H1 (cell line): Measurements from ENCODE around the gene KIR3DL3. TPM values are rescaled to one million over a fixed set of nuclear protein-coding genes. Genes with fewer than 3 reads are reported as not detected.
"Not testable (repeated sequence)": the region's sequence is repeated elsewhere in the genome, so short reads cannot be mapped to it uniquely, and the experiment has no call there.

ENCODE experiments used
- CTCF ChIA-PET: fragments of 300-600 bp; sonication (Branson Sonifier 250); formaldehyde crosslinking; loops from one replicate; lab custom pipeline; 2021; ENCODE audit not compliant: partially characterized antibody; lab: Charles Lee
- POLR2A ChIA-PET: fragments of 300-600 bp; sonication (Branson Sonifier 250); formaldehyde crosslinking; loops from one replicate; lab custom pipeline; 2021; ENCODE audit warnings: inconsistent platforms; ENCODE audit not compliant: partially characterized antibody; lab: Charles Lee
- DNase-seq, 2 experiments: peaks; one replicate each; pipeline versions ENCODE4 v3.0.0 to v3.0.0-alpha.2; 2010 to 2022; ENCODE audit warnings: low spot score in 2 of 2, low read depth in 1 of 2, mixed read lengths in 1 of 2
- FAIRE-seq: peaks from 2 replicates; lab custom pipeline; 2011; peaks lifted over from hg19 to GRCh38; lab: Jason Lieb, UNC
- H2AFZ ChIP-seq: 2 replicates; pipeline ENCODE4 v1.8.1; 2012; ENCODE audit warnings: low read length, inconsistent platforms
- H2AK5ac ChIP-seq: 2 replicates; pipeline ENCODE4 v1.6.1; 2013; ENCODE audit warnings: low read depth, low read length
- H2BK120ac ChIP-seq: replicated peaks from 2 replicates; pipeline ENCODE3; 2013; ENCODE audit warnings: low read depth, low read length, inconsistent platforms
- H2BK12ac ChIP-seq: 2 replicates; pipeline ENCODE4 v1.6.1; 2013; ENCODE audit warnings: low read depth, low read length
- H2BK15ac ChIP-seq: 2 replicates; pipeline ENCODE4 v1.6.1; 2013; ENCODE audit warnings: low read length
- H2BK20ac ChIP-seq: 2 replicates; pipeline ENCODE4 v1.6.1; 2013; ENCODE audit warnings: low read length
- H2BK5ac ChIP-seq: 2 replicates; pipeline ENCODE4 v1.6.1; 2013; ENCODE audit warnings: low read depth, low read length
- H3K14ac ChIP-seq: 2 replicates; pipeline ENCODE4 v1.6.1; 2013; ENCODE audit warnings: inconsistent platforms; ENCODE audit not compliant: insufficient read length
- H3K18ac ChIP-seq: 2 replicates; pipeline ENCODE4 v1.6.1; 2013; ENCODE audit warnings: low read length; ENCODE audit errors: extremely low read depth
- H3K23ac ChIP-seq: 2 replicates; pipeline ENCODE4 v1.6.1; 2013; ENCODE audit warnings: inconsistent platforms; ENCODE audit not compliant: insufficient read length
- H3K23me2 ChIP-seq: 2 replicates; pipeline ENCODE4 v1.6.1; 2013; ENCODE audit warnings: low read depth, low read length
- H3K27ac ChIP-seq: 2 replicates; pipeline ENCODE4 v1.6.1; 2011; ENCODE audit warnings: low read depth, low read length, inconsistent platforms
- H3K27me3 ChIP-seq, 4 experiments: replicated peaks in 1 of 4; 1 replicate in 1 of 4; 2 replicates in 3 of 4; pipeline versions ENCODE4 v1.6.1 to v1.8.1; 2011 to 2013; ENCODE audit warnings: low read length in 3 of 4, mild to moderate bottlenecking in 3 of 4, inconsistent platforms in 2 of 4, mixed read lengths in 2 of 4, moderate library complexity in 1 of 4; ENCODE audit not compliant: control insufficient read depth in 3 of 4, insufficient read depth in 3 of 4; ENCODE audit errors: extremely low read depth in 1 of 4
- H3K36me3 ChIP-seq, 4 experiments: 2 replicates each; pipeline versions ENCODE4 v1.6.1 to v1.8.1; 2011 to 2013; ENCODE audit warnings: mild to moderate bottlenecking in 4 of 4, low read length in 3 of 4, moderate library complexity in 2 of 4, control low read depth in 1 of 4, inconsistent platforms in 1 of 4; ENCODE audit not compliant: insufficient read depth in 4 of 4, control insufficient read depth in 2 of 4
- H3K4ac ChIP-seq: replicated peaks from 2 replicates; pipeline ENCODE3; 2013; ENCODE audit warnings: low read length, low read depth, mixed read lengths, inconsistent platforms; ENCODE audit not compliant: insufficient read length
- H3K4me1 ChIP-seq, 4 experiments: replicated peaks in 1 of 4; 1 replicate in 1 of 4; 2 replicates in 3 of 4; pipeline versions ENCODE4 v1.6.1 to v1.8.1; 2011 to 2013; ENCODE audit warnings: low read length in 3 of 4, inconsistent platforms in 2 of 4, mixed read lengths in 1 of 4; ENCODE audit not compliant: insufficient read depth in 4 of 4, control insufficient read depth in 3 of 4
- H3K4me2 ChIP-seq, 2 experiments: 2 replicates each; pipeline versions ENCODE4 v1.6.1 to v1.8.1; 2011 to 2013; ENCODE audit warnings: low read depth in 2 of 2, low read length in 2 of 2, control low read depth in 1 of 2, inconsistent platforms in 1 of 2, mild to moderate bottlenecking in 1 of 2; ENCODE audit not compliant: insufficient read depth in 1 of 2
- H3K4me3 ChIP-seq, 4 experiments: fragments of 200-600, 300-600 bp in 1 of 4; sonication (generic), shearing (Covaris generic), sonication (Bioruptor Twin) in 1 of 4; 2 replicates each; pipeline versions ENCODE4 v1.5.1 to v1.8.1; 2011 to 2016; ENCODE audit warnings: low read length in 4 of 4, low read depth in 3 of 4, control low read depth in 2 of 4, inconsistent platforms in 2 of 4, mild to moderate bottlenecking in 2 of 4, mixed read lengths in 1 of 4, moderate library complexity in 1 of 4; ENCODE audit not compliant: insufficient read depth in 2 of 4; ENCODE audit errors: extremely low read depth in 1 of 4
- H3K56ac ChIP-seq: replicated peaks from 2 replicates; pipeline ENCODE3; 2013; ENCODE audit warnings: low read depth, mild to moderate bottlenecking, mixed read lengths, low read length, inconsistent platforms; ENCODE audit not compliant: insufficient read length
- H3K79me1 ChIP-seq: 2 replicates; pipeline ENCODE4 v1.6.1; 2013; ENCODE audit warnings: low read depth, low read length, control low read depth
- H3K79me2 ChIP-seq, 2 experiments: 2 replicates each; pipeline versions ENCODE4 v1.6.1 to v1.8.1; 2012 to 2013; ENCODE audit warnings: low read length in 2 of 2, mild to moderate bottlenecking in 2 of 2, inconsistent platforms in 1 of 2; ENCODE audit not compliant: insufficient read depth in 2 of 2, control insufficient read depth in 1 of 2
- H3K9ac ChIP-seq, 4 experiments: replicated peaks in 1 of 4; 1 replicate in 1 of 4; 2 replicates in 3 of 4; pipeline versions ENCODE4 v1.6.1 to v1.8.1; 2011 to 2013; ENCODE audit warnings: low read depth in 3 of 4, low read length in 3 of 4, control low read depth in 2 of 4, mild to moderate bottlenecking in 2 of 4, moderate library complexity in 2 of 4, inconsistent platforms in 1 of 4; ENCODE audit errors: extremely low read depth in 1 of 4
- H3K9me3 ChIP-seq, 2 experiments: 2 replicates each; pipeline versions ENCODE4 v1.6.1 to v1.8.1; 2012 to 2013; ENCODE audit warnings: mild to moderate bottlenecking in 2 of 2, moderate library complexity in 2 of 2, control low read depth in 1 of 2, inconsistent platforms in 1 of 2, low read depth in 1 of 2, low read length in 1 of 2, mixed read lengths in 1 of 2; ENCODE audit not compliant: insufficient read depth in 2 of 2
- H4K20me1 ChIP-seq, 2 experiments: replicated peaks in 1 of 2; 2 replicates each; pipeline versions ENCODE3 to v1.8.1; 2011 to 2013; ENCODE audit warnings: inconsistent platforms in 2 of 2, low read length in 2 of 2, mild to moderate bottlenecking in 1 of 2; ENCODE audit not compliant: insufficient read depth in 2 of 2, control insufficient read depth in 1 of 2
- H4K5ac ChIP-seq: 2 replicates; pipeline ENCODE4 v1.6.1; 2013; ENCODE audit warnings: low read length, low read depth, mixed read lengths, inconsistent platforms; ENCODE audit not compliant: insufficient read length
- H4K8ac ChIP-seq: 2 replicates; pipeline ENCODE4 v1.8.0; 2013; ENCODE audit warnings: mild to moderate bottlenecking, moderate library complexity, low read length, inconsistent platforms; ENCODE audit not compliant: insufficient read depth; ENCODE audit errors: extremely low read depth
- H4K91ac ChIP-seq: replicated peaks from 2 replicates; pipeline ENCODE3; 2013; ENCODE audit warnings: low read length, mixed read lengths, inconsistent platforms; ENCODE audit not compliant: insufficient read length
- WGBS, 2 experiments: shearing (Covaris generic) in 1 of 2; methylation state at CpG; one replicate each; pipeline versions ENCODE4 v1.1.6 to v1.1.7; 2013 to 2015; ENCODE audit warnings: low lambda C conversion rate in 2 of 2, mixed read lengths in 2 of 2, inconsistent platforms in 1 of 2, low coverage in 1 of 2, missing lambda C conversion rate in 1 of 2; ENCODE audit not compliant: insufficient replicate concordance in 2 of 2, insufficient coverage in 1 of 2, insufficient read length in 1 of 2; ENCODE audit errors: extremely low coverage in 1 of 2, missing lambda C conversion rate in 1 of 2; 5-methylcytosine and 5-hydroxymethylcytosine counted together
- polyA plus RNA-seq, 7 experiments: library from polyadenylated mRNA; depleted of rRNA in 3 of 7; stranded (reverse) in 5 of 7; unstranded in 2 of 7; fragments of >200 nt in 5 of 7; fragments of 200-250 nt in 2 of 7; gene quantifications; 1 replicate in 5 of 7; 2 replicates in 1 of 7; 4 replicates in 1 of 7; pipeline versions ENCODE4 v1.2.1 to v1.2.3, GENCODE V29; 2011 to 2013; ENCODE audit warnings: missing spikeins in 2 of 7, mixed read lengths in 2 of 7
- total RNA-seq: library from RNA; stranded (reverse); fragmentation: NEBNext Ultra II Directional; extraction: Animal tissue kit (Norgen Biotek cat#: 25700); gene quantifications from 2 replicates; pipeline ENCODE4 v1.2.1, GENCODE V29; 2021

KIR3DL3 gene
- total and polyA plus RNA-seq, 2 of the 8 experiments (the other 6 are each of a cell fraction or from before 2014, with no cell fraction given) = not detected

DNA sequence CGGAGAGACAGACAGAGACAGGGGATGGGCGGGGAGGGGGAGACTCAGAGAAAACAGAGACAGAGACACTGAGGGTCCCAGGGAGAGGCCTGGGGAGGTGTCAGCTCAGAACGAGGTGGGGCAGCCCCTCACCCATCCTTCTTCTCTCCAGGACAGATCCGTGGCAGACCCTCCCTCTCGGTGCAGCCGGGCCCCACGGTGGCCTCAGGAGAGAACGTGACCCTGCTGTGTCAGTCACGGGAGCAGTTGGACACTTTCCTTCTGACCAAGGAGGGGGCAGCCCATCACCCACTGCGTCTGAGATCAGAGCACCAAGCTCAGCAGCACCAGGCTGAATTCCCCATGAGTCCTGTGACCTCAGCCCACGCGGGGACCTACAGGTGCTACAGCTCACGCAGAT lies 14.3 kb upstream of the KIR3DL3 start:
- WGBS, 2 experiments = 57% methylated on average over 7 of the region's 13 CpGs; no CpG with 5 or more reads in 1 of the 2 experiments
- H3K27ac ChIP-seq, H2BK120ac ChIP-seq, H4K20me1 ChIP-seq, H3K14ac ChIP-seq, DNase-seq, H3K23me2 ChIP-seq, H2BK12ac ChIP-seq, H2BK15ac ChIP-seq, H3K9ac ChIP-seq, H2AK5ac ChIP-seq, H3K4me1 ChIP-seq, H4K91ac ChIP-seq, H4K8ac ChIP-seq, H3K56ac ChIP-seq, H3K36me3 ChIP-seq, H3K79me1 ChIP-seq, H2BK5ac ChIP-seq, H3K79me2 ChIP-seq, POLR2A ChIA-PET, CTCF ChIA-PET, H3K4ac ChIP-seq, H4K5ac ChIP-seq, H3K18ac ChIP-seq, H2AFZ ChIP-seq, H3K4me2 ChIP-seq, H2BK20ac ChIP-seq, H3K27me3 ChIP-seq, H3K4me3 ChIP-seq, FAIRE-seq, H3K23ac ChIP-seq: not testable (repeated sequence)
- H3K9me3 ChIP-seq = peaks cover 35 to 66% of the 10 kb centered on the region in 2 experiments
